Measurements from ENCODE around the gene DHRS1.

Gene DHRS1

GRCh38 chr14:24281636-24282035, 17.9 kb downstream of the DHRS1 start:
- no peak for DNase-seq (ENCODE audit: low read depth)
- no peak overlapping the region for H3K4me3 ChIP-seq (ENCODE audit: low read depth, low read length)
- TF ChIP-seq CTCF (IDR thresholded peaks at IDR 0.05; ENCODE audit: insufficient read depth, low read depth, low read length, missing control alignments), result no peak

GRCh38 chr14:24280797-24281460, 18.7 kb downstream of the DHRS1 start:
- H3K4me3 ChIP-seq (ENCODE audit: low read depth, low read length), result no peak overlapping the region
- no peak for TF ChIP-seq CTCF (IDR thresholded peaks at IDR 0.05; ENCODE audit: insufficient read depth, low read depth, low read length, missing control alignments)
- DNase-seq (ENCODE audit: low read depth), result no peak

- peak; percentile 77 for DNase-seq (ENCODE audit: low read depth)
- peak; percentile 16 for TF ChIP-seq CTCF (IDR thresholded peaks at IDR 0.05; ENCODE audit: insufficient read depth, low read depth, low read length, missing control alignments)
- no peak overlapping the region; the same call in none of the 2 replicates for H3K4me3 ChIP-seq (ENCODE audit: low read depth, low read length)
These were observed 20.0 kb downstream of the DHRS1 start for GRCh38 chr14:24279301-24280186.

- TF ChIP-seq CTCF (IDR thresholded peaks at IDR 0.05; ENCODE audit: insufficient read depth, low read depth, low read length, missing control alignments), result no peak
- no peak overlapping the region for H3K4me3 ChIP-seq (ENCODE audit: low read depth, low read length)
- DNase-seq (ENCODE audit: low read depth), result no peak
These were observed 21.2 kb downstream of the DHRS1 start for GRCh38 chr14:24278424-24278823.

GRCh38 chr14:24277606-24278321, 21.8 kb downstream of the DHRS1 start:
- TF ChIP-seq CTCF (IDR thresholded peaks at IDR 0.05; ENCODE audit: insufficient read depth, low read depth, low read length, missing control alignments), result no peak
- no peak for DNase-seq (ENCODE audit: low read depth)
- H3K4me3 ChIP-seq (ENCODE audit: low read depth, low read length), result no peak overlapping the region

- H3K4me3 ChIP-seq (ENCODE audit: low read depth, low read length), result no peak overlapping the region
- TF ChIP-seq CTCF (IDR thresholded peaks at IDR 0.05; ENCODE audit: insufficient read depth, low read depth, low read length, missing control alignments), result no peak
- no peak for DNase-seq (ENCODE audit: low read depth)
These were observed 22.5 kb downstream of the DHRS1 start for GRCh38 chr14:24277071-24277470.

Measured in GM12865 (cell line).